ENCODE measurements around the gene SLC6A13.

GRCh38 chr12:176321-177181, 86.1 kb downstream of the SLC6A13 start:
- no peak for TF ChIP-seq CTCF (conservative IDR thresholded peaks at IDR 0.05)
- TF ChIP-seq EZH2 (IDR thresholded peaks at IDR 0.05; ENCODE audit: low read depth): no peak

Measured in PC-9 (cell line).